ENCODE results near the gene B4GALNT2.
"Not testable (repeated sequence)": the region's sequence is repeated elsewhere in the genome, so short reads cannot be mapped to it uniquely, and the experiment has no call there.

B4GALNT2 gene

DNA sequence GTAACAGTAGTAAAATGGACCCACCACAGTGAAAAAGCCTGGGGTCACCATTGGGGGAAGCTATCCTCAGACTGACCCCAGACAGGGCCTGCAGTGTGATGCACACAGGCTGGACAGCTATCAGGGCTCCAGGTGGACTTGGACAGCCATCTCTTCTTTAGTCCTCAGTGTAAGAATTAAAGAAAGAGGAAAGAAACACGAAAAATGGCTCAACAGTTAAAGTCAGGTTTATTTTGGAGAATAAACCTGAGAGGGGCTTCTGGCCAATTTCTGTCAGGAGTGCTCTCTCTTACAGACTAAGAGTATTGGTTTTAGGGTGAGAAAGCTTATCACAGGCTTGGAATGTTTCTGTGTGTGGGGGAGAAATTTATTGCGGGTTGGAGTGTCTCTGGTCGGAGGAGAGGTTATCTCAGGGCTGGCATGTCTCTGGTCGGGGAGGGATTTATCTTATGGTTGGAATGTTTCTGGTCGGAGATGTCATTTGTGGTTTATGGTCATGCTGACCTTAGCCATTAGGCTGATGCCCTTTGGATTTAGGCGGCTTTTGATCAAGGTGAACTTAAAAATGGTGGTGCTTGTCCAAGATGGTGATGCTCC, 10.8 kb upstream of the B4GALNT2 start:
- no peak for DNase-seq (ENCODE audit: low read depth, low spot score)

GRCh38 chr17:49122566-49122965, 10.0 kb upstream of the B4GALNT2 start:
- no peak for DNase-seq (ENCODE audit: low read depth, low spot score)

GRCh38 chr17:49123061-49123460, 9.5 kb upstream of the B4GALNT2 start:
- no peak for DNase-seq (ENCODE audit: low read depth, low spot score)

- DNase-seq (ENCODE audit: low read depth, low spot score): no peak
These were observed 7.1 kb upstream of the B4GALNT2 start for GRCh38 chr17:49125449-49125848.

DNA sequence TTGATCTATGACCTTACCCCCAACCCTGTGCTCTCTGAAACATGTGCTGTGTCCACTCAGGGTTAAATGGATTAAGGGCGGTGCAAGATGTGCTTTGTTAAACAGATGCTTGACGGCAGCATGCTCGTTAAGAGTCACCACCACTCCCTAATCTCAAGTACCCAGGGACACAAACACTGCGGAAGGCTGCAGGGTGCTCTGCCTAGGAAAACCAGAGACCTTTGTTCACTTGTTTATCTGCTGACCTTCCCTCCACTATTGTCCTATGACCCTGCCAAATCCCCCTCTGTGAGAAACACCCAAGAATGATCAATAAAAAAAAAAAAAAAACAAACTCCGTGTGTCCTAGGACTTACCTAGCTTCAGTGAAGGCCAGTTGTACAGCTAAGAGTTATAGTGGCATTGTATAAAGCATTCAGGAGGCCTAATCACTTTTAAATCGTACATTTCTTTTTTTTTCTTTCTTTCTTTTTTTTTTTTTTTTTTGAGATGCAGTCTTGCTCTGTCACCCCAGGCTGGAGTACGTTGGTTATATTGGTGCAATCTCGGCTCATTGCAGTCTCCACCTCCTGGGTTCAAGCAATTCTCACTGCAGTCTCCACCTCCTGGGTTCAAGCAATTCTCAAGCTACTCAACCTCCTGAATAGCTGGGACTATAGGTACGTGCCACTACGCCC, 6.2 kb upstream of the B4GALNT2 start:
- DNase-seq (ENCODE audit: low read depth, low spot score): not testable (repeated sequence)

- not testable (repeated sequence) for DNase-seq (ENCODE audit: low read depth, low spot score)
These were observed 3.1 kb upstream of the B4GALNT2 start for GRCh38 chr17:49129359-49129950.

- no peak for DNase-seq (ENCODE audit: low read depth, low spot score)
These were observed 1.7 kb upstream of the B4GALNT2 start for GRCh38 chr17:49130891-49131290.

DNA sequence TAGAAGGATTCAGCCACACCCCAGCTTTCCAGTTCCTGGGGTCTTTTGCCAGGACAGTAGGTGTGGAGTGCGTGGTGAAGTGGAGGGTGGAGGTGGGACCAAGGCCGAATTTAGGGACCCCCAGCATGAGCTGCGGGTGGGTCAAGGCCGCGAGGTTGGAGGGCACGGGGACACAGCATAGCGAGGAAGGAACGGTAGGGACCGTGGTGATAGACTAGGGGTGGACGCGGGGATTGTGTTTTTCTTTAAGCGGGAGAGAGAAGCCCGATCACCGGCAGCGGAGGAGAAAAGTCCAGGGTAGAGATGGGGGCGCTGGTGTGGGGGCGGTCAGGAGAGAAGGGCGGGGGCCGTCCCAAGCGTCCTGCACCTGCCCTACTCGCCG, 261 bp upstream of the B4GALNT2 start:
- DNase-seq (ENCODE audit: low read depth, low spot score): no peak

GRCh38 chr17:49136335-49136734, 3.8 kb downstream of the B4GALNT2 start:
- DNase-seq (ENCODE audit: low read depth, low spot score): no peak

DNA sequence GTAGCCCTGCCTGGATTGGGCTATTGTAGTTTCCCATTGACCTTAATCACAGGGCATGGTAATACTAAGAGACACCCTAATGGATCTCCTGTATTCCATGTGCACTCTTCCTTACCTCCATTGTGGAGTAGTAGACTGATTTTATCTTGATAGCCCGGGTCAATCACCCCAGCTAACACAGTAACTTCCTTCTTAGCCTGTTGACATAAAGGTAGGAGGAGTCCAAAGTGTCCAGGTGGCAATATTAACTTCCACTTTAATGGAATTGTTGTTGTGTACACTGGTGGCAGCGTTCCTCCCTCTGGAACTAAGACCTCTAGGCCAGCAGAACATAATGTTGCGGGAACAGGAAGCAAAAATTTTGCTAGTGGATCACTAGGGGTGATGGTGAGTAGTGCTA, 13.1 kb downstream of the B4GALNT2 start:
- DNase-seq (ENCODE audit: low read depth, low spot score): not testable (repeated sequence)

DNA sequence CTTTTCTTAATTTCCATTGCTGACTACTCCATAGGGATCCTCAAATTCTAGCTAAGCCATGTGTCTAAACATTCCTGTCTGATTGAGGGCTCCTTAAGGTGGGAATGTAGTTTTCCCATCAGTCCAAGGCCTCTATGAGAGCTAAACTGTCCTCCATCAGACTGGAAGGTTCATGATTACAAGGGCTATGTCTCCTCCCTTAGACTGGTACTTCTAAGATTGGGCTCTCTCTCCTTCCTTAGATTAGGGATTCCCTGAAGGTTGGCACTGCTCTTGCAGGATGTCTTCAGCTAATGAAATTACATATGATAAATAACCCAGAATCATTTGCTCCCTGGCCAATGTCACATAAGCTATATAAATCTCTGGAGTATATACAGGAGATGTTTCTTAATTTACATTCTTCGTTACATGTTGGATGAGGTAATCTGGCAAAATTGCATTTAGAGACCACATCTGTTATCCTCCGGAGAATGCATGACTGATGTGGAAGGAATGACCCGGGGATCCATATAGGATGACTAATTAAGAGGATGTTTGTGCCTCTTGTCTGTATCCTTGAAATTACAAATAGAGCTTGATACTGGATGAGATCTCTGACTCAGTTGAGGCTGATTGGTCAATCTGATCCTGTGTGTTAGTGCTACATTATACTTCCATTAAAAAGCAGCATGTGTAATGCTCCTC, 14.2 kb downstream of the B4GALNT2 start:
- DNase-seq (ENCODE audit: low read depth, low spot score): no peak

- DNase-seq (ENCODE audit: low read depth, low spot score): no peak
These were observed 15.6 kb downstream of the B4GALNT2 start for GRCh38 chr17:49148171-49148570.

DNA sequence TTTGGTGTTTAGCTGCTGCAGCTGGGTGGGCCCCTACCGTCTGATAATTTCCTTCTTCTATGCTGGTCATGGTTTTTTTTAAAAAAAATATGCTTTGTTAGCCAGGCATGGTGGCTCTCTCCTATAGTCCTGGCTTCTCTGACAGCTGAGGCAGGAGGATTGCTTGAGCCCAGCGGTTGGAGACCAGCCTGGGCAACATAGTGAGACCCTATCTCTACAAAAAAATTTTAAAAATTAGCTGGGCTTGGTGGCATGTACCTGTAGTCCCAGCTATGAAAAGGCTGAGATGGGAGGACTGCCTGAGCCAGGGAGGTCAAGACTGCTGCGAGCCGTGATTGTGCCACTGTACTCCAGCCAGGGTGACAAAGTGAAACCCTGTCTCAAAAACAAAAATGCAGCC, 19.4 kb downstream of the B4GALNT2 start:
- DNase-seq (ENCODE audit: low read depth, low spot score): no peak

GRCh38 chr17:49156256-49156655, 23.7 kb downstream of the B4GALNT2 start:
- DNase-seq (ENCODE audit: low read depth, low spot score): no peak

GRCh38 chr17:49157784-49158183, 25.2 kb downstream of the B4GALNT2 start:
- no peak for DNase-seq (ENCODE audit: low read depth, low spot score)

- no peak for DNase-seq (ENCODE audit: low read depth, low spot score)
These were observed 30.3 kb downstream of the B4GALNT2 start for GRCh38 chr17:49162866-49163265.

- DNase-seq (ENCODE audit: low read depth, low spot score): no peak
These were observed 32.6 kb downstream of the B4GALNT2 start for GRCh38 chr17:49165143-49165542.

- DNase-seq (ENCODE audit: low read depth, low spot score): no peak
These were observed 36.1 kb downstream of the B4GALNT2 start for GRCh38 chr17:49168706-49169105.

GRCh38 chr17:49170216-49170615, 37.6 kb downstream of the B4GALNT2 start:
- DNase-seq (ENCODE audit: low read depth, low spot score): no peak

GRCh38 chr17:49170711-49171110, 38.1 kb downstream of the B4GALNT2 start:
- DNase-seq (ENCODE audit: low read depth, low spot score): not testable (repeated sequence)

DNA sequence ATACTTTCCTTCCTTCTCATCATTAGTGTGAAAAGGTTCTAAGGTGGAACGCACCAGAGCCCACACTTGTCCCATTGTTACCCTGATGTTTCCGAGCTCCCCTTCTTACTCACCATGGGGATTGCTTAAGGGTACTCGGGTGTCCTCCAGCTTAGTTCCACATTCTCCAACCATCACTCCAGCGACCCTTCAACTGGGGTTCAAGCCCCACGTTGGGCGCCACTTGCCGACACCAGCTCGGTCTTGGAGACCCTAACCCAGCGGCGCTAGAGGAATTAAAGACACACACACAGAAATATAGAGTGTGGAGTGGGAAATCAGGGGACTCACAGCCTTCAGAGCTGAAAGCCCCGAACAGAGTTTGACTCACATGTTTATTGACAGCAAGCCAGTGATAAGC, 43.4 kb downstream of the B4GALNT2 start:
- DNase-seq (ENCODE audit: low read depth, low spot score): not testable (repeated sequence)

DNA sequence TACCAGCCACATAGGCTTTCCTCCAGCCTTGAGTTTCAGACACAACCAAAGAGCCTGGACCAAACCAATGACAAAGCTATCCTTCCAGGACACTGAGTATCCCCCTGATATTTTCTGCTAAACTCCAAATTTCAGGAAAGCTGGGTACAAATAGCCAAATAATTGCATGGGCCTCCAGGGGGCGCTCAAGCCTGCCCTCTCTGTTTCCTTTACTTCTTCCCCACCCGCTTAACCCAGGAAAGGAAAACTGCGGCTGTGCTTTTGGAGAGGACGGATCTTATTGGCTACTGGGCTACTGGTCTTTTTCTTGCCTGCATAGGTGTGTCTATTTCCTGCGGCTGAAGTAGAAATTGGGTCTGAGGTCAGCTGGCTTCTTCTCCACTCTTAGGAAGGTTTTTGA, 47.7 kb downstream of the B4GALNT2 start:
- DNase-seq (ENCODE audit: low read depth, low spot score): peak; percentile 16
